ENCODE data around the gene SPDL1.

DNA sequence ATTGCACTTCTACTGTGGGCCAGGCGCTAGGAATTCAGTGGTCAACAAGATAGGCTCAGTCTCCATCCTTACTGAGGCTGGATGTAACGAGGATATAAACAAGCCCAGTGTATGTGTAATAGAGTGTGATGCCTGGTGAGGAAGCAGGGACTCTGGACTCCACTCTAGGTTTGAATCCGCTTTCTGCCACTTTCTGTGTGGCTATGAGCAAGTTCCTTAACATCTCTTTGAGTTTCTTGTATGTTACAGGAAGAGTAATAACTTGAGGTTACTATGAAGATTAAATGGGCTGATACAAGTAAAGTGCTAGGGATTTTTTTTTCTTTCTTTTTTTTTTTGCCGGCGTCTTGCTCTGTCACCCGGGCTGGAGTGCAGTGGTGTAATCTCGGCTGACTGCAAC, 65.9 kb downstream of the SPDL1 start:
- TF ChIP-seq, protein P1, sequence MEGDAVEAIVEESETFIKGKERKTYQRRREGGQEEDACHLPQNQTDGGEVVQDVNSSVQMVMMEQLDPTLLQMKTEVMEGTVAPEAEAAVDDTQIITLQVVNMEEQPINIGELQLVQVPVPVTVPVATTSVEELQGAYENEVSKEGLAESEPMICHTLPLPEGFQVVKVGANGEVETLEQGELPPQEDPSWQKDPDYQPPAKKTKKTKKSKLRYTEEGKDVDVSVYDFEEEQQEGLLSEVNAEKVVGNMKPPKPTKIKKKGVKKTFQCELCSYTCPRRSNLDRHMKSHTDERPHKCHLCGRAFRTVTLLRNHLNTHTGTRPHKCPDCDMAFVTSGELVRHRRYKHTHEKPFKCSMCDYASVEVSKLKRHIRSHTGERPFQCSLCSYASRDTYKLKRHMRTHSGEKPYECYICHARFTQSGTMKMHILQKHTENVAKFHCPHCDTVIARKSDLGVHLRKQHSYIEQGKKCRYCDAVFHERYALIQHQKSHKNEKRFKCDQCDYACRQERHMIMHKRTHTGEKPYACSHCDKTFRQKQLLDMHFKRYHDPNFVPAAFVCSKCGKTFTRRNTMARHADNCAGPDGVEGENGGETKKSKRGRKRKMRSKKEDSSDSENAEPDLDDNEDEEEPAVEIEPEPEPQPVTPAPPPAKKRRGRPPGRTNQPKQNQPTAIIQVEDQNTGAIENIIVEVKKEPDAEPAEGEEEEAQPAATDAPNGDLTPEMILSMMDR (IDR thresholded peaks at IDR 0.05) = no peak
- no peak for TF ChIP-seq POLR2A (IDR thresholded peaks at IDR 0.05)
